Keratinocyte (primary cell): Measurements from ENCODE around the gene PEAK3. TPM values are rescaled to one million over a fixed set of nuclear protein-coding genes. Genes with fewer than 3 reads are reported as not detected.

Source experiments
- DNase-seq: peaks from one replicate; pipeline ENCODE4 v3.0.0-alpha.2; 2011; ENCODE audit warnings: low read depth, missing footprints, low spot score
- FAIRE-seq: peaks from 2 replicates; lab custom pipeline; 2011; peaks lifted over from hg19 to GRCh38; lab: Jason Lieb, UNC
- H2AFZ ChIP-seq: 2 replicates; pipeline ENCODE4 v1.6.0; 2012; ENCODE audit warnings: low read length, control low read depth, inconsistent platforms; ENCODE audit not compliant: control insufficient read depth
- H3K27ac ChIP-seq: 2 replicates; pipeline ENCODE4 v1.5.1; 2011; ENCODE audit warnings: low read length; ENCODE audit not compliant: control insufficient read depth, insufficient read depth
- H3K27me3 ChIP-seq: 3 replicates; pipeline ENCODE4 v1.6.0; 2011; ENCODE audit warnings: low read length; ENCODE audit not compliant: control insufficient read depth, insufficient read depth; ENCODE audit errors: extremely low read depth
- H3K36me3 ChIP-seq, 2 experiments: 2 replicates in 1 of 2; 3 replicates in 1 of 2; pipeline ENCODE4 v1.5.1; 2011; ENCODE audit warnings: low read length in 2 of 2, mild to moderate bottlenecking in 1 of 2; ENCODE audit not compliant: control insufficient read depth in 2 of 2, insufficient read depth in 2 of 2; ENCODE audit errors: extremely low read depth in 1 of 2
- H3K4me1 ChIP-seq: 3 replicates; pipeline ENCODE4 v1.5.1; 2011; ENCODE audit warnings: low read length; ENCODE audit not compliant: control insufficient read depth, insufficient read depth; ENCODE audit errors: extremely low read depth
- H3K4me2 ChIP-seq: 3 replicates; pipeline ENCODE4 v1.6.0; 2011; ENCODE audit warnings: low read depth, low read length; ENCODE audit not compliant: control insufficient read depth, insufficient read depth; ENCODE audit errors: extremely low read depth
- H3K4me3 ChIP-seq, 3 experiments: fragments of 200-600 bp in 1 of 3; sonication (generic) in 1 of 3; 2 replicates in 2 of 3; 3 replicates in 1 of 3; pipeline ENCODE4 v1.5.1; 2011 to 2016; ENCODE audit warnings: low read length in 3 of 3, mild to moderate bottlenecking in 3 of 3, control low read depth in 2 of 3, inconsistent platforms in 1 of 3, low read depth in 1 of 3, mixed read lengths in 1 of 3, mixed run types in 1 of 3, moderate library complexity in 1 of 3; ENCODE audit not compliant: control insufficient read depth in 2 of 3, insufficient read depth in 2 of 3; ENCODE audit errors: extremely low read depth in 1 of 3
- H3K79me2 ChIP-seq: 2 replicates; pipeline ENCODE4 v1.6.0; 2012; ENCODE audit warnings: low read length; ENCODE audit not compliant: control insufficient read depth, insufficient read depth
- H3K9ac ChIP-seq: 3 replicates; pipeline ENCODE4 v1.6.0; 2011; ENCODE audit warnings: low read length; ENCODE audit not compliant: control insufficient read depth, insufficient read depth; ENCODE audit errors: extremely low read depth
- H3K9me1 ChIP-seq: 3 replicates; pipeline ENCODE4 v1.6.0; 2011; ENCODE audit warnings: low read length; ENCODE audit not compliant: control insufficient read depth, insufficient read depth; ENCODE audit errors: extremely low read depth
- H3K9me3 ChIP-seq: 2 replicates; pipeline ENCODE4 v1.5.1; 2012; ENCODE audit warnings: low read depth, low read length; ENCODE audit not compliant: control insufficient read depth
- H4K20me1 ChIP-seq: 3 replicates; pipeline ENCODE4 v1.6.0; 2011; ENCODE audit warnings: low read length; ENCODE audit not compliant: control insufficient read depth, insufficient read depth; ENCODE audit errors: extremely low read depth
- EZH2 ChIP-seq: IDR thresholded peaks from one replicate; pipeline ENCODE4 v1.6.1; 2012; ENCODE audit warnings: inconsistent platforms, mild to moderate bottlenecking, low read length, moderate library complexity
- dilution Hi-C: fragments of 300-500 bp; cut with MboI; formaldehyde crosslinking; loops from one replicate; pipeline ENCODE4 v1.7.0; 2020; ENCODE audit warnings: low sequenced_read_pairs; ENCODE audit not compliant: extremely low pct_ligation_motif_present
- polyA plus RNA-seq, 5 experiments: library from polyadenylated mRNA; depleted of rRNA in 3 of 5; stranded (reverse) in 3 of 5; stranded (forward) in 1 of 5; unstranded in 1 of 5; fragments of >200 nt; gene quantifications; 1 replicate in 1 of 5; 2 replicates in 3 of 5; 3 replicates in 1 of 5; pipeline versions ENCODE4 v1.2.1 to v1.2.3, GENCODE V29; 2011 to 2012; ENCODE audit warnings: missing spikeins in 2 of 5, low read depth in 1 of 5, low replicate concordance in 1 of 5
- TF ChIP-seq, protein P1 (sequence below), 3 experiments: IDR thresholded peaks in 1 of 3; conservative IDR thresholded peaks in 1 of 3; optimal IDR thresholded peaks in 1 of 3; 2 replicates in 2 of 3; 3 replicates in 1 of 3; pipeline versions ENCODE3 to v1.5.1; 2011; ENCODE audit warnings: low read length in 3 of 3, mild to moderate bottlenecking in 3 of 3, moderate library complexity in 2 of 3, control low read depth in 1 of 3, inconsistent platforms in 1 of 3; ENCODE audit not compliant: insufficient read depth in 2 of 3; ENCODE audit errors: extremely low read depth in 1 of 3

PEAK3 gene
- polyA plus RNA-seq, 1 donor (not counting 4 experiments of a cell fraction or from before 2014, with no cell fraction given) = not detected

DNA sequence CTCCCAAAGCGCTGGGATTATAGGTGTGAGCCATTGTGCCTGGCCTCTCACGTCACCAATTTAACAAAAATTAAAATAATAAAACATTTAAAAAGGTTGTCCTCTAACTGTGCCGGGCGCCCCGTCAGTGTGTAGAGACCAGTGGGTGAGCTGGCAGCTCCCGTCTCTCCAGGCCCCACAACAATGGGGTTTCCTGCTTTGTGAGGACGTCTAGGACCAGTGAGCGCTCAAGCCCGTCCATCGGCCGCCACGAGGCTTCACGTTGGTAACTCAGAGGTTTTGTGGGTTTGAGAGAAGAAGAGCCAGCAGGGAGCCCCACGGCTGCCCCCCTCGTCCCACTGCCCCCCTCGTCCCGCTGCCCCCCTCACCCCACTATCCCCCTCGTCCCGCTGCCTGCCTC lies 41.7 kb upstream of the PEAK3 start:
- no peak overlapping the region for H3K4me3 ChIP-seq
- no peak overlapping the region for H2AFZ ChIP-seq
- dilution Hi-C loops = no loop called here
- peaks cover 10% of the 10 kb centered on the region for H3K4me1 ChIP-seq
- H3K27ac ChIP-seq = no peak overlapping the region
- FAIRE-seq (no peak), DNase-seq (no peak)
- no peaks in the 10 kb centered on the region for H3K27me3 ChIP-seq
- no peaks in the 10 kb centered on the region for H3K9me3 ChIP-seq
- TF ChIP-seq EZH2 = no peak
- TF ChIP-seq, protein P1, sequence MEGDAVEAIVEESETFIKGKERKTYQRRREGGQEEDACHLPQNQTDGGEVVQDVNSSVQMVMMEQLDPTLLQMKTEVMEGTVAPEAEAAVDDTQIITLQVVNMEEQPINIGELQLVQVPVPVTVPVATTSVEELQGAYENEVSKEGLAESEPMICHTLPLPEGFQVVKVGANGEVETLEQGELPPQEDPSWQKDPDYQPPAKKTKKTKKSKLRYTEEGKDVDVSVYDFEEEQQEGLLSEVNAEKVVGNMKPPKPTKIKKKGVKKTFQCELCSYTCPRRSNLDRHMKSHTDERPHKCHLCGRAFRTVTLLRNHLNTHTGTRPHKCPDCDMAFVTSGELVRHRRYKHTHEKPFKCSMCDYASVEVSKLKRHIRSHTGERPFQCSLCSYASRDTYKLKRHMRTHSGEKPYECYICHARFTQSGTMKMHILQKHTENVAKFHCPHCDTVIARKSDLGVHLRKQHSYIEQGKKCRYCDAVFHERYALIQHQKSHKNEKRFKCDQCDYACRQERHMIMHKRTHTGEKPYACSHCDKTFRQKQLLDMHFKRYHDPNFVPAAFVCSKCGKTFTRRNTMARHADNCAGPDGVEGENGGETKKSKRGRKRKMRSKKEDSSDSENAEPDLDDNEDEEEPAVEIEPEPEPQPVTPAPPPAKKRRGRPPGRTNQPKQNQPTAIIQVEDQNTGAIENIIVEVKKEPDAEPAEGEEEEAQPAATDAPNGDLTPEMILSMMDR (optimal IDR thresholded peaks at IDR 0.05 in 1 of 3, IDR thresholded peaks at IDR 0.05 in 1 of 3, conservative IDR thresholded peaks at IDR 0.05 in 1 of 3; ENCODE audit: extremely low read depth in 1 of 3, insufficient read depth in 2 of 3, low read length in 3 of 3) = no peak
- peaks cover 36% of the 10 kb centered on the region for H3K79me2 ChIP-seq
- H3K9ac ChIP-seq = no peak overlapping the region
- no peaks in the 10 kb centered on the region for H4K20me1 ChIP-seq
- no peaks in the 10 kb centered on the region for H3K9me1 ChIP-seq
- peaks cover 9 to 21% of the 10 kb centered on the region in 2 experiments for H3K36me3 ChIP-seq
- H3K4me2 ChIP-seq = no peak overlapping the region

DNA sequence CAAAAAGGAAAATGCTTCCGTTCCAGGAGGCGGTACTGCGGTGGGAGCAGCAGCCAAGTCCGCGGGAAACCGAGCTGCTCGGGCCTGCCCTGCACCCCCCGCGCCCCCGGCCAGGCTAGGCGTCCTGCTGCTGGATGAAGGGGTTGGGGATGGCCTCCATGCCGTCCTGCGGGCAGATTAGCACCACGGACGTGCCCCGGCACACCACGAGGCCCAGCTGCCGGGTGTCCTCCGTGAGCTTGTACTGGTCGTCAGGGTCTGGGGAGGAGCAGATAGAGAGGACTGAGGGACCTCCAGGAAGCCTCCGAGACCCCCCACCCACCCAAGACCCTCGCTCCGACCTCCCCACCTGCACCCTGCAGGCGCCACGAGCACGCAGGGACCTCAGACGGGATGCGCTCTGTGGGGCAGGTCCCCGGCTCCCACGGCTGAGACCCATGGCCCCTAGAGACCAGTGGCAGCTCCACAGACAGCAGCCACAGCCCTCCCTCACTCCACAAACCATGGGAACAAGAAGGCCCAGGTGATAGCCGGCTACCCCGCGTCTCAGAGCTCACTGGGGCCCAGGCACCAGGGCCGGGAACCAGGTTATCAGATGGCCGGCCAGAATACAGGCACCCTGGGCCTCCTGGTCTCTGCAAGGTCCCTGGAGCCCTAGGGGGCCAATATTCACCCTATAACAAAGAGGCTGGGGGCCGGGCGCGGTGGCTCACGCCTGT lies 39.7 kb upstream of the PEAK3 start:
- dilution Hi-C loops = no loop called here
- no peak for TF ChIP-seq EZH2
- TF ChIP-seq, protein P1 (optimal IDR thresholded peaks at IDR 0.05 in 1 of 3, IDR thresholded peaks at IDR 0.05 in 1 of 3, conservative IDR thresholded peaks at IDR 0.05 in 1 of 3; ENCODE audit: extremely low read depth in 1 of 3, insufficient read depth in 2 of 3, low read length in 3 of 3) = no peak
- no peak for DNase-seq
- Histone ChIP-seq H3K36me3 (peaks cover 7 to 16% of the 10 kb centered on the region in 2 experiments), H3K4me1 (peaks cover 4% of the 10 kb centered on the region), H3K9me3 (no peaks in the 10 kb centered on the region), H4K20me1 (no peaks in the 10 kb centered on the region), H3K79me2 (peaks cover 22% of the 10 kb centered on the region), H3K9me1 (no peaks in the 10 kb centered on the region), H3K27me3 (no peaks in the 10 kb centered on the region), H3K27ac (no peak overlapping the region), H3K9ac (no peak overlapping the region), H3K4me3 (no peak overlapping the region), H3K4me2 (no peak overlapping the region), H2AFZ (no peak overlapping the region)
- no peak for FAIRE-seq
